Ishikawa (cell line): ENCODE data around the gene B3GALT4.

Experiments used
- CEBPB ChIP-seq: IDR thresholded peaks from 2 replicates; pipeline ENCODE4 v1.6.1; 2012
- CREB1 ChIP-seq: IDR thresholded peaks from 2 replicates; pipeline ENCODE4 v1.6.1; 2012; ENCODE audit warnings: low read depth
- EGR1 ChIP-seq: IDR thresholded peaks from 2 replicates; pipeline ENCODE4 v1.6.1; 2012
- EP300 ChIP-seq: IDR thresholded peaks from 2 replicates; pipeline ENCODE4 v1.6.1; 2012; ENCODE audit warnings: borderline replicate concordance
- FOXM1 ChIP-seq: IDR thresholded peaks from 2 replicates; pipeline ENCODE4 v1.6.1; 2012; ENCODE audit warnings: low read depth, borderline replicate concordance
- MAX ChIP-seq: IDR thresholded peaks from 2 replicates; pipeline ENCODE4 v1.6.1; 2012
- NFIC ChIP-seq: IDR thresholded peaks from 2 replicates; pipeline ENCODE4 v1.6.1; 2012
- RAD21 ChIP-seq: IDR thresholded peaks from 2 replicates; pipeline ENCODE4 v1.6.1; 2012; ENCODE audit warnings: low read depth
- TAF1 ChIP-seq: IDR thresholded peaks from 2 replicates; pipeline ENCODE4 v1.6.1; 2012; ENCODE audit warnings: low read depth, mild to moderate bottlenecking
- TCF12 ChIP-seq: IDR thresholded peaks from 2 replicates; pipeline ENCODE4 v1.6.1; 2012; ENCODE audit warnings: low read depth
- TEAD4 ChIP-seq: IDR thresholded peaks from 2 replicates; pipeline ENCODE4 v1.6.1; 2012
- USF1 ChIP-seq: IDR thresholded peaks from 2 replicates; pipeline ENCODE4 v1.6.1; 2012
- YY1 ChIP-seq: IDR thresholded peaks from 2 replicates; pipeline ENCODE4 v1.6.1; 2012; ENCODE audit warnings: low read depth
- ZBTB7A ChIP-seq: IDR thresholded peaks from 2 replicates; pipeline ENCODE4 v1.6.1; 2012; ENCODE audit warnings: low read depth
- TF ChIP-seq, protein P1 (sequence below): IDR thresholded peaks from 2 replicates; pipeline ENCODE4 v1.6.1; 2012; ENCODE audit warnings: low read depth, mild to moderate bottlenecking

Gene B3GALT4

GRCh38 chr6:33241968-33242367, 35.0 kb upstream of the B3GALT4 start:
- no peak for TF ChIP-seq MAX
- TF ChIP-seq TEAD4 = no peak
- TF ChIP-seq EGR1 = no peak
- no peak for TF ChIP-seq CEBPB
- no peak for TF ChIP-seq TCF12
- TF ChIP-seq TAF1 = no peak
- no peak for TF ChIP-seq EP300

GRCh38 chr6:33243476-33243875, 33.4 kb upstream of the B3GALT4 start:
- no peak for TF ChIP-seq ZBTB7A
- TF ChIP-seq CEBPB = no peak
- no peak for TF ChIP-seq EGR1
- TF ChIP-seq USF1 = no peak
- no peak for TF ChIP-seq NFIC
- no peak for TF ChIP-seq CREB1
- TF ChIP-seq, protein P1, sequence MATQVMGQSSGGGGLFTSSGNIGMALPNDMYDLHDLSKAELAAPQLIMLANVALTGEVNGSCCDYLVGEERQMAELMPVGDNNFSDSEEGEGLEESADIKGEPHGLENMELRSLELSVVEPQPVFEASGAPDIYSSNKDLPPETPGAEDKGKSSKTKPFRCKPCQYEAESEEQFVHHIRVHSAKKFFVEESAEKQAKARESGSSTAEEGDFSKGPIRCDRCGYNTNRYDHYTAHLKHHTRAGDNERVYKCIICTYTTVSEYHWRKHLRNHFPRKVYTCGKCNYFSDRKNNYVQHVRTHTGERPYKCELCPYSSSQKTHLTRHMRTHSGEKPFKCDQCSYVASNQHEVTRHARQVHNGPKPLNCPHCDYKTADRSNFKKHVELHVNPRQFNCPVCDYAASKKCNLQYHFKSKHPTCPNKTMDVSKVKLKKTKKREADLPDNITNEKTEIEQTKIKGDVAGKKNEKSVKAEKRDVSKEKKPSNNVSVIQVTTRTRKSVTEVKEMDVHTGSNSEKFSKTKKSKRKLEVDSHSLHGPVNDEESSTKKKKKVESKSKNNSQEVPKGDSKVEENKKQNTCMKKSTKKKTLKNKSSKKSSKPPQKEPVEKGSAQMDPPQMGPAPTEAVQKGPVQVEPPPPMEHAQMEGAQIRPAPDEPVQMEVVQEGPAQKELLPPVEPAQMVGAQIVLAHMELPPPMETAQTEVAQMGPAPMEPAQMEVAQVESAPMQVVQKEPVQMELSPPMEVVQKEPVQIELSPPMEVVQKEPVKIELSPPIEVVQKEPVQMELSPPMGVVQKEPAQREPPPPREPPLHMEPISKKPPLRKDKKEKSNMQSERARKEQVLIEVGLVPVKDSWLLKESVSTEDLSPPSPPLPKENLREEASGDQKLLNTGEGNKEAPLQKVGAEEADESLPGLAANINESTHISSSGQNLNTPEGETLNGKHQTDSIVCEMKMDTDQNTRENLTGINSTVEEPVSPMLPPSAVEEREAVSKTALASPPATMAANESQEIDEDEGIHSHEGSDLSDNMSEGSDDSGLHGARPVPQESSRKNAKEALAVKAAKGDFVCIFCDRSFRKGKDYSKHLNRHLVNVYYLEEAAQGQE = no peak
- no peak for TF ChIP-seq YY1
- TF ChIP-seq RAD21 = no peak
- no peak for TF ChIP-seq EP300
- no peak for TF ChIP-seq TEAD4
- TF ChIP-seq TCF12 = no peak
- TF ChIP-seq MAX = no peak
- TF ChIP-seq FOXM1 = no peak
- TF ChIP-seq TAF1 = no peak

GRCh38 chr6:33247977-33248642, 28.8 kb upstream of the B3GALT4 start:
- TF ChIP-seq RAD21 (peak; percentile 95), ZBTB7A (no peak)

DNA sequence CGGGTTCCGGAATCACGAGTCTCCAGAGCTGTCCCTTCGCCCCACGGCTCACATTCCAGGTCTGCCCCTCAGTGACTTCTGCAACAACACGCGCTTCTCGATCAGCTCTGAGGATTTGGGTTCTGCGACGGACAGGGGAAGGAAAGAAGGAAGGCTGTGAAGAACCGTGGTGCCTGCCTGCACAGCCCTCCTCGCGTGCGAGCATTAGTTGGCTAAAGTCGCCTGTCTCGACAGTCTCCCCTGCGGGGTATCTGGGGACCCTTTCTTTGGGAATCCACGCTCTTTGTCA, 28.3 kb upstream of the B3GALT4 start:
- TF ChIP-seq NFIC (no peak), EGR1 (no peak), TCF12 (no peak), FOXM1 (no peak), RAD21 (no peak), CREB1 (no peak), USF1 (no peak), CEBPB (no peak), TAF1 (no peak), YY1 (no peak), EP300 (no peak), MAX (no peak; the same call in 1 of the 2 replicates)

- no peak for TF ChIP-seq CEBPB
- no peak for TF ChIP-seq ZBTB7A
- TF ChIP-seq, protein P1 = no peak
- no peak for TF ChIP-seq FOXM1
- no peak for TF ChIP-seq TCF12
- no peak; the same call in 1 of the 2 replicates for TF ChIP-seq EP300
- peak; percentile 12; the same call in 1 of the 2 replicates for TF ChIP-seq RAD21
- TF ChIP-seq YY1 = no peak
- TF ChIP-seq CREB1 = peak; percentile 10; the same call in 1 of the 2 replicates
- no peak; the same call in 1 of the 2 replicates for TF ChIP-seq NFIC
- TF ChIP-seq TAF1 = peak; percentile 31; the same call in 1 of the 2 replicates
- TF ChIP-seq MAX = peak; percentile 47; the same call in 1 of the 2 replicates
- TF ChIP-seq EGR1 = peak; percentile 80
- TF ChIP-seq TEAD4 = peak; percentile 14; the same call in 1 of the 2 replicates
- peak; percentile 12; the same call in 1 of the 2 replicates for TF ChIP-seq USF1
Measured at GRCh38 chr6:33248932-33249731, 27.8 kb upstream of the B3GALT4 start.
